Measurements from ENCODE around the gene FAM222B. TPM values are rescaled to one million over a fixed set of nuclear protein-coding genes. Genes with fewer than 3 reads are reported as not detected.

FAM222B gene
- total and polyA plus RNA-seq, 9 of the 15 experiments (the other 6 are each of a cell fraction or from before 2014, with no cell fraction given): 4.0 to 34.6 (median 7.5) TPM

GRCh38 chr17:28735242-28735722 lies 107.3 kb downstream of the FAM222B start (continued):
- TF ChIP-seq RREB1 (CRISPR knock-in tag; IDR thresholded peaks at IDR 0.05): 0 out of 2 replicates have a peak, but pooled peaks have one; percentile 33
- no peak for TF ChIP-seq PRMT5 (CRISPR knock-in tag; IDR thresholded peaks at IDR 0.05)
- no peak for TF ChIP-seq CEBPG (CRISPR knock-in tag; IDR thresholded peaks at IDR 0.05)
- no peak for TF ChIP-seq CEBPG (tag; conservative IDR thresholded peaks at IDR 0.05 in 1 of 2, IDR thresholded peaks at IDR 0.05 in 1 of 2)
- no peak for TF ChIP-seq SIRT6 (IDR thresholded peaks at IDR 0.05; ENCODE audit: low read depth, low read length)
- no peak for TF ChIP-seq SRSF7 (optimal IDR thresholded peaks at IDR 0.05; ENCODE audit: low read depth, low read length)
- no peak for TF ChIP-seq ZFP30 (CRISPR knock-in tag; IDR thresholded peaks at IDR 0.05; ENCODE audit: borderline replicate concordance)
- peak; percentile 33 to 46 for TF ChIP-seq RAD21 (CRISPR knock-in tag; conservative IDR thresholded peaks at IDR 0.05 in 1 of 2, IDR thresholded peaks at IDR 0.05 in 1 of 2)
- TF ChIP-seq TAL1 (IDR thresholded peaks at IDR 0.05): no peak
- TF ChIP-seq CBFA2T3 (IDR thresholded peaks at IDR 0.05): peak; percentile 17; the same call in 1 of the 2 replicates
- no peak for TF ChIP-seq KHSRP (IDR thresholded peaks at IDR 0.05)
- no peak for TF ChIP-seq THRA (IDR thresholded peaks at IDR 0.05)
- TF ChIP-seq ZC3H8 (IDR thresholded peaks at IDR 0.05): no peak
- TF ChIP-seq MEIS2 (IDR thresholded peaks at IDR 0.05; ENCODE audit: partially characterized antibody): no peak
- no peak for TF ChIP-seq ZBTB26 (CRISPR knock-in tag; IDR thresholded peaks at IDR 0.05)
- TF ChIP-seq JUNB (CRISPR knock-in tag; conservative IDR thresholded peaks at IDR 0.05): peak; percentile 13; the same call in 1 of the 2 replicates
- TF ChIP-seq KDM4B (IDR thresholded peaks at IDR 0.05; ENCODE audit: borderline replicate concordance in 2 of 2, low read depth in 1 of 2): no peak
- TF ChIP-seq ZZZ3 (IDR thresholded peaks at IDR 0.05): no peak
- TF ChIP-seq NCOA1 (IDR thresholded peaks at IDR 0.05; ENCODE audit: low read depth): 0 out of 2 replicates have a peak, but pooled peaks have one; percentile 47
- no peak for TF ChIP-seq ADNP (tag; IDR thresholded peaks at IDR 0.05)
- TF ChIP-seq ARHGAP35 (IDR thresholded peaks at IDR 0.05; ENCODE audit: partially characterized antibody): no peak

Data from K562 (cell line).